ENCODE results near the gene ZIC4.

ZIC4 gene

GRCh38 chr3:147417551-147418295 lies 11.4 kb upstream of the ZIC4 start:
- DNase-seq: no peak

- DNase-seq: no peak
These were observed 10.6 kb upstream of the ZIC4 start for GRCh38 chr3:147416931-147417330.

- no peak for DNase-seq
These were observed 9.5 kb upstream of the ZIC4 start for GRCh38 chr3:147415874-147416273.

GRCh38 chr3:147415286-147415685 lies 8.9 kb upstream of the ZIC4 start:
- DNase-seq: no peak

DNA sequence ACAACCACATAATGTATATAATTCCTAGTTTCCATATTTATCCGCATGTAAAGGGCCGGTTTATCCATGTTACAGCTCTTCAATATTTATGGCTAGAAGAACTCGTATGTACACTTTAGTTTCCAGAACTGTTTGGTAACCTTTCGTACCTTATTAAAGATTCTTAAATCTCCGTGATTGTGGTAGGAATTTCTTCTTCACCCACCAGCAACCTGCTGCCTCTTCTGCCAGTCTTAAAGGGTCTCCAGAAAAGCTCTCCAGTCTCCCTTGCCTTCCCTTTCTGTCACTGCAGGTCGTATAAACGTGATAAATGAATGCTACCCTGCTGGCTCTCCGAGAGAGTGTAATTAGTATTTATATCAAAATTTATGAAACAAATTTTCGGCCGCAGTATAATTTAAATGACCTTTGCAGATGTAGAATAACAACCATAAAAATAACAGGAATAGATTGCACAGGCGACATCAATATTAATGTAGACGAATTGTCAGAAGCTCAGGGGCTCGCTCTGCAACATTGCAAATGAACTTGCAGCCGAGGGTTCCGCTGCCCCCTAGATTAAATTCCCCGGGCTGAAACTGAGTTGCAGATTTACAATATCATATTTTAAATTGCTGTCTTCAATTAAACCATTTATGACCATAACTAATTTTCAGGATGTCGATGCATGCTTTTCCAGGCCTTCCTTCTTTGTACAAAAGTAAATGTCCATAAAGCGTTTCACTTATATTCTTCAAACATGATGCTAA lies 8.2 kb upstream of the ZIC4 start:
- no peak for DNase-seq

- no peak for DNase-seq
These were observed 7.5 kb upstream of the ZIC4 start for GRCh38 chr3:147413686-147414389.

- DNase-seq: no peak
These were observed 6.8 kb upstream of the ZIC4 start for GRCh38 chr3:147412917-147413685.

DNA sequence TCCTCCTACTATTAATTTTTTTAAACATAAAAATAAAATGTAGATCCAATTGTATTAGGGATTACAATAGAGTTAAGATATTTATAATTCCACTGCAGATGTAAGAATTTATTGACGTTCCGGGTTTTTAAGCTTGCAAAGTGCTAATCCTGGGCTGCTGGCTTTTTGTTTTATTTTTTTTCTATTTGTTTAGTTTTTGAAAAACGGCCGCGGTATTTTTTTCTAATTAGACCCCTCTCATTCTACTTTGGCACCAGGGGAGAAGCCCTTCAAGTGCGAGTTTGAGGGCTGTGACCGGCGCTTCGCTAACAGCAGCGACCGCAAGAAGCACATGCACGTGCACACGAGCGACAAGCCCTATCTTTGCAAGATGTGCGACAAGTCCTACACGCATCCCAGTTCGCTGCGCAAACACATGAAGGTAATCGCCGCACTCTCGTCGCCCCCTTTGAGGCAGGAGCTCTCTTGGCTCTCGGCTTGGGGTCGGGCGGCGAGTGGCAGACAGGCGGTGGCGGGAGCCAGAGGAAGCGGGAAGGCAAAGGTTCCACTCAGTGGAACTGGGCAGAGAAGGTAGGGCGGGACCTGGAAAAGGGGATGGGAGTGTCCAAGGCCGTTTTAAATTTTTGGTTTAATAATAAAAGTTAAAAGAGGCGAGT lies 6.0 kb upstream of the ZIC4 start:
- no peak for DNase-seq

- DNase-seq: no peak
These were observed 5.5 kb upstream of the ZIC4 start for GRCh38 chr3:147411815-147412241.

DNA sequence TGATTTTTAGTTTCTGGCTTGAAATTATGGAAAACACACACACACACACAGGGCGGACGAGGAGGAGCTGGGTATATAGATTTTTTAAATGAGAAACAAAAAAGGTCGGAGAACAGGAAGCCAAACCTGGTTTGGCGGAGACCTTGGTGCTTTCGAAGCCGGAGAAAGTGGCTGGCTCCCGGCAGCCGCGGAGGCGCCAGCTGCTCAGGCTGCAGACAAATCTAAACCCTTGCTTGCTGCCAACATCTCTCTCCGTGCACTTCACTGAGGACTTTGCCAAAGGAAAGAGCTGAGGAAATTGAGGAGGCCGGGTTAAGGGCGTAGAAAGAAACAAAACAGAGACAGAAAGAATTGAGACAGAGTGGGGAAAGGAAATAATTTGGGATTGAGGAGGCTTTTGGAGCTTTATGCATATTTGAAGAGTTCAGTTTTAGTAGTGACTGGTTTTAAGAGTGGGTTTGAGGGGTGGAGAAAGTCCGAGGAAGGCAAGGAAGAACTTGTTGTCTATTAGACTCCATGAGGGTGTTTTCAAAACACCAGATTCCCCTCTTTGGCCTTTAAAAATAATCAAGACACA lies 5.0 kb upstream of the ZIC4 start:
- DNase-seq: no peak

GRCh38 chr3:147410526-147411237 lies 4.3 kb upstream of the ZIC4 start:
- DNase-seq: no peak

DNA sequence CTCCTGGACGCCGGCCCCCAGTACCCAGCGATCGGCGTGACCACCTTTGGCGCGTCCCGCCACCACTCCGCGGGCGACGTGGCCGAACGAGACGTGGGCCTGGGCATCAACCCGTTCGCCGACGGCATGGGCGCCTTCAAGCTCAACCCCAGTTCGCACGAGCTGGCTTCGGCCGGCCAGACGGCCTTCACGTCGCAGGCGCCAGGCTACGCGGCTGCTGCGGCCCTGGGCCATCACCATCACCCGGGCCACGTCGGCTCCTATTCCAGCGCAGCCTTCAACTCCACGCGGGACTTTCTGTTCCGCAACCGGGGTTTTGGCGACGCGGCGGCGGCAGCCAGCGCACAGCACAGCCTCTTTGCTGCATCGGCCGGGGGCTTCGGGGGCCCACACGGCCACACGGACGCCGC lies 3.8 kb upstream of the ZIC4 start:
- DNase-seq: no peak

DNA sequence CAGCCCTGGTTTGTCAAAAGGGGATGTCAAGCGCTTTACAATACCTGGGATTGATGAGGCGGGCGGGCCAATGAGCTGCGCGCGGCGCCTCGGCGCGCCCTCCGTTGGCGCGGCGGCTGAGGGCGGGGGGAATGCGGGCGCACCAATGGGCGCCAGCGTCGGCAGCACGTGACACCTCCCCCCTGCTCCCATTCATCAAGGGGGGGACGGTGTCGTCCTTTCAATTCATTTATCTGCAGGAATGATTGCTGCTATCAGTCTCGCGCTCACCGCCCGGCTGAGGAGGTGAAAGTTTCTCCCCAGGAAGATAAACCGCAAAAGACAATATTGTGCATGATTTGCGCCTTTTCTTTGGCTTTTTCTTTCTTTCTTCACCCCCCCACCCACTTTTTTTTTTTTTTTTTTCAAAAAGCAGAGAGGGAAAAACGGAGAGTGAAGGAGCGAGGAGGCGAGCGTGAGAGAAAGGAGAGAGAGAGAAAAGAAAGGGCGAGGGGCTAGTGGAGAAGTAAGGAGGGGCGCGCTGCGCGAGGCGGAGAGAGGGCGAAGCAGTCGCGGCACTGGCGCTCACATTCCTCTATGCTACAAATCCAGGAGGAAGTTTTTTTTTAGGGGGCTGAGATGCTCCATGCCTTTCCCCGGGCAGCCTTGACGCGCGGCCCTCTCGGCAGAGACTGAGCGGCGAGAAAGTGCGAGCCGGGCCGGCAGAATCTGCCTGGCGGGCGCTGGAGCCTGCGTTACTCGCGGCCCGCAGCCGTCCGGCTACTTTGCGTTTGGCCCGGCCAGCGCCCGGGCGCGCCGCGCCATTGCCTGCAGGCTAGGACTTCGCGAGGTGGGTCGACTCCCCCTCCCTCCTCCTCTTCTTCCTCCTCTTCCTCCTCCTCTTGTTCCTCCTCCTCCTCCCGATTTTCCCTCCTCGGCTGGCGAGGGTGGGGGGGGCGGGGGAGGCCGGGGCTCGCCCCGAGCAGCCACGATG lies 3.1 kb upstream of the ZIC4 start, which contains the start of gene ZIC1:
Gene ZIC1, plus strand, starts transcription at position 223 of the 973 bp plus-strand sequence. Its CDS starts 748 bp downstream, at position 971.
- no peak for DNase-seq

DNA sequence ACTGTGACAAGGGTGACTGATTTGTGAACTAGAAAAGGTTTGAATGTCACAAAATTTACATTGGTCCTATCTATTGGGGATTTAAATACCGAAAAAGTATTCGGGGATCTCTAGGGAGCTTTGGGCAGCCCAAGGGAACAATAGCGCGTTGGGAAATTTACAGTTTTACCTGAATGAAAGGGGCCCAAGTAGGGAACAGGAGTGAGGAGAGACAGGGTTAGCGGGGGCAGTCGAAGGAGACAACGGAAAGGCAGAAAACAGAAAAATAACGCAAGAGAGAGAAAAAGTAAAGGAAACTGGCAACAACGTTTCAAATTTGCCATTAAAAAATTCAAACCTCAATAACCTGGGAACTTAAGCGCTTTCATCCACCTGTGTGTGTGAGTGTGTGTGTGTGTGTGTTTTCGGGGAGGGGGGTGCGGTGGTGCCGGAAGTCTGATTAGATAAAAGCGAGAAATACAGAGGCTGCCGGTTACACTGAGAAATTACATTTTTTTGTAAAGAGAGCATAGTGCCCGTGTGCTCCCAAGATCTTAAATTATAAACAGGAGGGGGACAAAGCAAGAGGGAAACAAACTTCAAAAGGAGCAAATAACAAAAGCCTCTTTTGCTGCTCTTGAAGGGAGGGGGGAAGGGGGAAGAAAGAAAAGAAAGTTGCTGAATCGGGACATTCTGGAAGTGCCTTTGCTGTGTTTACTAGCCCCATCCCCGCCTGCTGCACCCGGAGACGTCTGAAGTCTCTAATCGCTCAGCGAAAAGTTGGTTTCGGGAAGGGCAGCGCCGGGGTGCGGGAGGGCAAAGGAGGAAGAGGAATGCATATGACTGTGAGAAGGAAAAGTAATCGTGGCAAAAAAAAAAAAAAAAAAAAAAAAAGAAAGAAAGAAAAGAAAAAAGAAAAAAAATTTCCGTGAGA lies 2.1 kb upstream of the ZIC4 start:
- DNase-seq: no peak

GRCh38 chr3:147407498-147408187 lies 1.3 kb upstream of the ZIC4 start:
- DNase-seq: no peak

DNA sequence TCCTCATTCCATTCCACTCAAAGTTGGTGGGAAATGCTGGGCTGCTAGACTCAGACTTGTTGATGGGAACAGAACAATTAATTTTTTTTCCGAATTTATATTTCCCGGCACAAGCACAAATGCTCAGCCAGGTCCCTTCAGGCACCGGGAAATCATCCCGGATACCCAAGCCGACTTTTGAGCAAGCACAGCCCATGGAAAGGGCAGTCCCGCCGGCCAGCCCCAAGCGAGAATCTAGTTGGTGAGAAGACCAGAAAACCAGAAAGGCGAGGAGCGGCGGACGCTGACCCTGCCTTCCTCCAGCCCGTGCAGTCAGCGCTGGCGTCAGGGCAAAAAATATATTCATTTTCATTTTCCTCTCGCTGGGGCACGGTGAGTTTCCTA lies 763 bp upstream of the ZIC4 start:
- DNase-seq: no peak

- no peak for DNase-seq
These were observed 914 bp downstream of the ZIC4 start for GRCh38 chr3:147405231-147406027.

Measured in NCI-H1694 treated with DMSO at 0.1 percent for 48 hours (cell line).